ENCODE results near the gene UBE2F. TPM values are rescaled to one million over a fixed set of nuclear protein-coding genes. Genes with fewer than 3 reads are reported as not detected.

UBE2F gene
- polyA plus RNA-seq, 2 of the 4 experiments (the other 2 are of a cell fraction), result 49.7 to 81.1 TPM

DNA sequence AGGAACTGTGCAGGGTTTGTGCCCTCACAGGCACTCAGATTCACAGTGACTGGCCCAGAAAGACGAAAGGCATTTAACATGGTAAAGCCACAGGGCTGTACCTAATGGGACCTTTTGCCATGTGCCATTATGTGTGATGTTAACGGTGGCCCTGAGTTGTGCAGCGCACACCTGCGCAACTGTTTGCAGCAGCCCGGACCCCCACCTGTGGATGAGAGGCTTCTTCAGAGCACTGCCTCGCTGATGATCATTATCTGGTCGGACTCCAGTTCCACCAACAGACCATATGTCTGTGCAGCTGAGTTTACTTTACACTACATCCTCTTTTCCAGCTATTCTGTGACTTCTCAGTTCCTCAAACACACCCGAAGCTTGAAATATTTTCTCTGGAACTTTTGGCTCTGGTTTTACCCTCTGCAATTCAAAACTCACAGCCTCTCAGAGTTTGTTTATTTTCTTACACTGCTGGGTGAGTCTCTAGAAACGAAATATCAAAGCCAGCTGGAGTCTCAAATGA, 35.6 kb upstream of the UBE2F start (continued):
- TF ChIP-seq POLR2AphosphoS2 (conservative IDR thresholded peaks at IDR 0.05; ENCODE audit: low read length), result no peak

GRCh38 chr2:237932731-237933131, 34.1 kb upstream of the UBE2F start:
- ChIA-PET CTCF (interaction anchor here (0.7 to 1.1 kb wide), 2 partner anchors 9 to 12 kb away, joined by 3 to 4 read pairs; no protein-coding TSS in a partner anchor), POLR2A (no interaction called here)
- no peak overlapping the region for H3K4me2 ChIP-seq
- no peak overlapping the region for H3K27ac ChIP-seq
- DNase-seq (ENCODE audit: low read depth in 1 of 2, low spot score in 1 of 2) (no peak), ATAC-seq (no peak), FAIRE-seq (no peak)
- peaks cover 11% of the 10 kb centered on the region; the same call in 2 of the 3 replicates for H3K4me1 ChIP-seq
- TF ChIP-seq ZSCAN20 (CRISPR knock-in tag; IDR thresholded peaks at IDR 0.05) (no peak), NFE2L2 (conservative IDR thresholded peaks at IDR 0.05; ENCODE audit: low read length) (no peak), ZFP36 (IDR thresholded peaks at IDR 0.05; ENCODE audit: borderline replicate concordance, partially characterized antibody) (no peak), FOXS1 (CRISPR knock-in tag; IDR thresholded peaks at IDR 0.05) (no peak), MAZ (IDR thresholded peaks at IDR 0.05; ENCODE audit: borderline replicate concordance, low read depth, low read length) (no peak), JUN (IDR thresholded peaks at IDR 0.05) (no peak), HMGXB4 (CRISPR knock-in tag; IDR thresholded peaks at IDR 0.05; ENCODE audit: borderline replicate concordance) (no peak), ESRRA (IDR thresholded peaks at IDR 0.05; ENCODE audit: borderline replicate concordance, low read length) (no peak), HOXB13 (CRISPR knock-in tag; IDR thresholded peaks at IDR 0.05; ENCODE audit: low read depth) (no peak), EHMT2 (IDR thresholded peaks at IDR 0.05; ENCODE audit: low read depth) (no peak), ZC3H11A (IDR thresholded peaks at IDR 0.05) (no peak), ELK1 (IDR thresholded peaks at IDR 0.05; ENCODE audit: low read depth, low read length) (no peak), REST (IDR thresholded peaks at IDR 0.05) (no peak), CHD4 (IDR thresholded peaks at IDR 0.05; ENCODE audit: borderline replicate concordance) (no peak), POLR2AphosphoS2 (conservative IDR thresholded peaks at IDR 0.05; ENCODE audit: low read length) (no peak)
- TF ChIP-seq, protein P1, sequence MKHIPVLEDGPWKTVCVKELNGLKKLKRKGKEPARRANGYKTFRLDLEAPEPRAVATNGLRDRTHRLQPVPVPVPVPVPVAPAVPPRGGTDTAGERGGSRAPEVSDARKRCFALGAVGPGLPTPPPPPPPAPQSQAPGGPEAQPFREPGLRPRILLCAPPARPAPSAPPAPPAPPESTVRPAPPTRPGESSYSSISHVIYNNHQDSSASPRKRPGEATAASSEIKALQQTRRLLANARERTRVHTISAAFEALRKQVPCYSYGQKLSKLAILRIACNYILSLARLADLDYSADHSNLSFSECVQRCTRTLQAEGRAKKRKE (CRISPR knock-in tag; IDR thresholded peaks at IDR 0.05; ENCODE audit: low read depth), result no peak
- TF ChIP-seq, protein P2, sequence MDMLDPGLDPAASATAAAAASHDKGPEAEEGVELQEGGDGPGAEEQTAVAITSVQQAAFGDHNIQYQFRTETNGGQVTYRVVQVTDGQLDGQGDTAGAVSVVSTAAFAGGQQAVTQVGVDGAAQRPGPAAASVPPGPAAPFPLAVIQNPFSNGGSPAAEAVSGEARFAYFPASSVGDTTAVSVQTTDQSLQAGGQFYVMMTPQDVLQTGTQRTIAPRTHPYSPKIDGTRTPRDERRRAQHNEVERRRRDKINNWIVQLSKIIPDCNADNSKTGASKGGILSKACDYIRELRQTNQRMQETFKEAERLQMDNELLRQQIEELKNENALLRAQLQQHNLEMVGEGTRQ (IDR thresholded peaks at IDR 0.05), result no peak
- 52% methylated on average over 3 of the region's 3 CpGs for WGBS (ENCODE audit: missing lambda C conversion rate)
- H3K4me3 ChIP-seq, result no peak overlapping the region
- no peaks in the 10 kb centered on the region for H3K9me3 ChIP-seq

All from A549 (cell line).